RCC 7860 (cell line): Measurements from ENCODE around the gene PLEKHJ1.
"Not testable (repeated sequence)": the region's sequence is repeated elsewhere in the genome, so short reads cannot be mapped to it uniquely, and the experiment has no call there.

ENCODE experiments used
- DNase-seq: peaks from one replicate; pipeline ENCODE4 v3.0.0-alpha.2; 2015; ENCODE audit warnings: low spot score
- FAIRE-seq: peaks from 2 replicates; lab custom pipeline; 2012; peaks lifted over from hg19 to GRCh38; lab: Jason Lieb, UNC

The PLEKHJ1 gene

DNA sequence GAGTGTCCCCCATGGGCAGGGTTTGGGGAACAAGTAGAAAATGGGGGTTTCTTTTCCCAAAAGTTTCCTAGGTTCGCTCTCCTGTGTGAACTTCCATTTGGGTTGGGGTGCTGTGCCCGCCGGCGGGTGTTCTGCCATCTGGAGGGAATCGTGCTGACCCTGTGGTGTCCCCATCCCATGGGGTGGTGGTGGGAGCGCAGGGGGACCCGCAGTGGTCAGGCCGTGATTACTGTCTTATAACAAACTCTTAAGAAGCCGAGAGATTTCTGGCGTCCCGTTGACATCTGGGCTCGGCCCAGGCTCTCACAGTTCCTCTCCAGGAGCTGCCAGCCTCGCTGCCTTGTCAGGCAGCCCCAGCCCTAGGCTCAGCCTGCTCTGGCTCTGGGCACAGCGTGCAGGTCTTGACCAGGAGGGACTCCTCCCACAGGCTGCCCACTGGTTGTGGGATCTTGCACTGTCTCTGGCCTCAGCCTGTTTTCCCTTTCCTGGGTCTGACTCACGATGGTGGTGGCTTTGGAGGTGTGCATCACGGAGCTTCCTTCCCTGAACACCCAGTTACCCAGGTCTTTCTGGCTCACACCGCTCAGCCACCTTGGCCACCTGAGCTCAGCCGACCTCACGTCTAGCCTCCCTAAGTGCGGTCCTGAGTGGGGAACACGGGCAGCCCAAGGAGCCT is 34.5 kb downstream of the PLEKHJ1 start:
- no peak for FAIRE-seq
- no peak for DNase-seq

DNA sequence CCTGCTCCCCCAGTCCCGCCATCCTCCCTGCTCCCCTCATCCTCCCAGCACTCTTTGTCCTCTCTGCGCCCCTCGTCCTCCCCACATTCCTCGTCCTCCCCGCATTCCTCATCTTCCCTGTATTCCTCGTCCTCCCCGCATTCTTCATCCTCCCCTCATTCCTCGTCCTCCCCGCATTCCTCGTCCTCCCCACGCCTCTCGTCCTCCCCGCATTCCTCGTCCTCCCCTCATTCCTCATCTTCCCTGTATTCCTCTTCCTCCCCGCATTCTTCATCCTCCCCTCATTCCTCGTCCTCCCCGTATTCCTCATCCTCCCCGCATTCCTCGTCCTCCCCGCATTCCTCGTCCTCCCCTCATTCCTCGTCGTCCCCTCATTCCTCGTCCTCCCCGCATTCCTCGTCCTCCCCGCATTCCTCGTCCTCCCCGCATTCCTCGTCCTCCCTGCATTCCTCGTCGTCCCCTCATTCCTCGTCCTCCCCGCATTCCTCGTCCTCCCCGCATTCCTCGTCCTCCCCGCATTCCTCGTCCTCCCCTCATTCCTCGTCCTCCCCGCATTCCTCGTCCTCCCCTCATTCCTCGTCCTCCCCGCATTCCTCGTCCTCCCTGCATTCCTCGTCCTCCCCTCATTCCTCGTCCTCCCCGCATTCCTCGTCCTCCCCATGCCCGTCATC is 35.4 kb downstream of the PLEKHJ1 start:
- not testable (repeated sequence) for DNase-seq, FAIRE-seq

DNA sequence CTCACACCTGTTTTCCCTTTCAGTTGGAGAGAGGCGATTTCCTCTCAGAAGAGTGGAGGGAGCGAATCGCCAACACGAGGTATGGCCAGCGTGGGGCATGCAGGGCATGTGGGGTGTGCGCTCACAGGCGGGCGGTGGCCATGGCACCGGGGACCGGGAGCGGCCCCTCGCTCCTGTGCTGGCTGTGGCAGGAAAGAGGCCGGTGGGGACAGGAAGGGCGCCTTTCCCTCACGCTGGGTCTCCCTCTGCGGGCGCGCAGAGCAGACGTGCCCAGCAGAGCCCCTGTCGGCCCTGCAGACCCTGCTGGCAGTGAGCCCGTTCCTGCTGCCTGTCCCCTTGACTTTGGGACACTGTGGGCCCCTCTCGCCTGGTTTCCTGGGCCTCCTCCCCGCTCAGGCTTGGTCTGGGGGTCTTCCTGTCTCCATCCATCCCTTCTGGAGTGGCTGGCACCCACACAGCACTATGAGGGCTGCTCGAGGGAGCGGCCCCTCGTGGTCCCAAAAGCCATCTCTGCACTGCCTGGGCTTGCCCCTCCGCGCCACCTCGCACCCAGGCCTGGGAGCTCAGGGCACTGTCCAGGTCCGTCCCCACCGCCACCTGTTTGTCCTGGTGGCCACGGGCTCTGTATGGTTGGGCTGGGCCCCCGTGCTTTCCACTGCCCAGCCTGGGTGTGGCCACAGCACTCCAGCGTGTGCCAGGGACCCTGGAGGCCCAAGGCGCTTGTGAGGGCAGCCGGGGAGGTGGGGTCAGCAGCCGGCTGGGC is 36.1 kb downstream of the PLEKHJ1 start:
- FAIRE-seq (no peak), DNase-seq (no peak)

DNA sequence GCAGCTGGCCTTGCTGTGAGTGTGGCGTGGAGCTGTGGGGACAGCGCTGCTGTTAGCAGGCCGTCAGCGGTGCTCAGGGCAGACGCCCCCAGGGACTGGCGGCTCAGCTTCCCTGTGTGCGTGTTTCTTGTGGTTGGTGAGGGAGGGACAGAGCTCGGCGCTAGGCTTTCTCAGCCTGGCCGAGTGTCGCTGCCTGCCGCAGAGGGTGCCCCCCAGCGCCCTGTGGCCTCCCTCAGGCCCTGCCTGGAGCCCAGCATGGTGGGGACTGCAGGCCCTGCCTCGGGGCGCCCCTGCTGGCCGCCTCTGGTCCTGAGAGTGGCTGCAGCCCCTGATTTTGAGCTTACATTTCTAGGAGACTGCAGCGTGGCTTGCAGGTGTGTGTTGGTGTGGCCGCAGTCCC is 36.9 kb downstream of the PLEKHJ1 start:
- no peak for DNase-seq
- FAIRE-seq: no peak

DNA sequence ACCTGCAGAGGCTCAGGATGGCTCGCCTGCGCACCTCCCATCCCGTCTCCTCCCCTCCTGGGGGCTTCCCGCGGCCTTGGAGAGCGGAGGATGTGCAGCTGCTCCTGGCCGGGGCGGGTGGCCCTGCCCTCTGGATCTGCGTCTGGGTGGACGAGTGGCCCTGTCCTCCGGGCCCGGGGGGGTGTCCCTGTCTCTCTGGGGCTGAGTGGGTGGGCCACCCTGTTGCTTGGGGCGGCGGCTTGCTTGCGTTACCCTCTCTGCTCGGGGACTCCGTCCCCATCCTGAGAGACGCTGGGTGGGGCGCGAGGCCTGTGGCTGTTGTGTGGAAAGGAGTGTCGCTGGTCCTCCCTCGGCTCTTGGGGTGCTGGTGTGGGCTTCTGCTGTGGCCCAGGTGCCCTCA is 37.8 kb downstream of the PLEKHJ1 start:
- FAIRE-seq (no peak), DNase-seq (no peak)

DNA sequence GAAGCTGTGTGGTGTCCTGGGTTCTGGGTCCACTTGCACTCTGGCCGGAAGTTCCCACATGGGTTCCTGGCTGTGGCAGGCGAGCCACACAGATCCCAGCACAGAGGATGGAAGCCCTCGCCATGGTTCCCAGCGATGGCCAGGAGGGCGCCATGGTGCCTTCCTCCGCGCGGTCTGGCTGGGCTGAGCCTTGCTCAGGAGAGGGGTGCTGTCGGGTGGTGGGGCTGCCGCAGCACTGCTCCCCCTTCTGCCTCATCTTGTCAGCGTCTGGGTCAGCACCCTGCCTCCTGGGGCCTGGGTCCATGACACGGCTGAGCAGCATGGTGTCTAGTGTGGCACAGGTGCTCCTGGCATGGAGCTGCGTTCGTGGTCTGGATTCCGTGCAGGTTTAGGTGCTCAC is 38.9 kb downstream of the PLEKHJ1 start:
- no peak for DNase-seq
- FAIRE-seq: no peak

DNA sequence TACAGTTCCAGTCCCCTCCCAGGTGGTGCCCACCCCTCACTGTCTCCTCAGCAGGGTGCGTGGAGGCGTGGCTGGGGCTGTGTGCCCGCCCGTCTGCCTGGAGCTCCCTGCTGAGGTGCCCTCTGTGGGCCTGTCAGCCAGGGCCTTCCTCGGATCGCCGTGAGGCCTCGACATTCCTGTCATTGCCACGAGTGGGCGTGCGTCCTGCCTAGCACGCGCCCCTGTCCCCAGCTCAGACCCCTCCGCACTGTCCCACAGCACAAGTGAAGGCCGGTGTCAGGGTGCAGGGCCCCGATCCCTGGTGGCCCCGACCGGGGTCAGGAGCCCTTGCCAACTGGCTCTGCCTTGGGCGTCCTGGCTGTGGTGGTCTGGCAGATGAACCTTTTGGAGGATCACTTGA is 40.2 kb downstream of the PLEKHJ1 start:
- DNase-seq (no peak), FAIRE-seq (no peak)

DNA sequence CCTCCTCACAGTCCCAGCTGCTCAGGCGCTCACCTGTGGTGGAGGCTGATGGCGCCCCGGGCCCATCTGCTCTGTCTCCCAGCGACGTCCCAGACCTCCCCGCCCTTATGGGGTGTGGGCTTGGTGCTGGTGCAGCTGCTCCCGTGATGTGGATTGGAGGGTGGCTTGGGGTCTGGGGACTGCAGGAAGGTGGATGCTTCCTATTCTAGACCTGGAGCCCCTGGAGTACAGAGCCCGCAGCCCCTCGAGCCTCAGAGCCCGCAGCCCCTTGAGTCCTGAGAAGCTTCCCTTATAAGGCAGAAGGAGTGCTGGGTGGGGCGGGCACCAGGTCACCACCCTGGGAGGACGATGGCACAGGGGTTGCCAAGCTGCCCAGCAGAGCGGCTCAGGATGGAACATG is 40.8 kb downstream of the PLEKHJ1 start:
- DNase-seq (no peak), FAIRE-seq (no peak)

DNA sequence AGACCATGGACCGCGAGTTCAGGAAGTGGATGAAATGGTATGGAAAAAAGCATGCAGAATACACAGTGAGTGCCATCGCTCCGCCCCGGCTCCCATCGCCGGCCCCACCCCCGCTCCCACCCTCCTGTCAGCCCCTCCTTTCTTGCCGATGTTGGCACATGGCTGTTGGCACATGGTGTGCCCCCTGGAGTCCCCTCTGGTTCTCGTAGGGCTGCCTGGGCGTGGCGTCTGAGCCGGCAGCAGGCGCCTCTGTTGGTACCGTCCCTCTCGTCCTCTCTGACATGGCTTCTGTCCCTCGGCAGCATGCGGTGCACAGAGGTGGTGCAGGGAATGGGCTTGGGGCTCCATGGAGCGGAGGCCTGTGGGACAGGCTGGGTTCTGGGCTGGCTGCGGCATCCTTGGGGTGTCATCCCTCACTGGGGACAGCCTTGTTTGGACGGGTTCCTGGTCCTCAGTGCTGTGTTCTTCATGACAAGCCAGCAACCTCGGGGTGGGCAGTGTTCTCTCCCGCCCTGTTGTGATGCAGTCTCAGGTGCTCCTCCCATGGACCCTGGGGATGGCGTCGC is 41.5 kb downstream of the PLEKHJ1 start:
- no peak for FAIRE-seq
- DNase-seq: no peak

DNA sequence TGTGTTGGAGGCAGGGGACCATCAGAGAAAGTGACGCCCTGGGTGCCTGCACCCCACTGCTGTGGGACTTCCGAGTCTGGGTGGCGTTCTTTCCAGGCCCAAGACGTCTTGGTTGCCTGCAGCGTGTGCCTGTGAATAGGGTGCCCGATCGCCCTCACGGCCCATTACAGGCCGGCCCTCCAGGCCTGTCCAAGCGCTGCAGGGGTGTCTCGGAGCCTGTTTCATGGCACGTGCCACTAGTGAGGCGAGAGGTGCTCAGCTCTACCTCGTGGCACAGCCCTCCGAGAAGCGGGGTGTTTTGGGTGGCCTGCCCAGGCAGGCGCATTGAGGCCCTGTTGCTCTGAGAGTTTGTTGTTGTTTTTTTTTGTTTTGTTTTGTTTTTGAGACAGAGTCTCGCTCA is 42.3 kb downstream of the PLEKHJ1 start:
- FAIRE-seq (no peak), DNase-seq (no peak)

DNA sequence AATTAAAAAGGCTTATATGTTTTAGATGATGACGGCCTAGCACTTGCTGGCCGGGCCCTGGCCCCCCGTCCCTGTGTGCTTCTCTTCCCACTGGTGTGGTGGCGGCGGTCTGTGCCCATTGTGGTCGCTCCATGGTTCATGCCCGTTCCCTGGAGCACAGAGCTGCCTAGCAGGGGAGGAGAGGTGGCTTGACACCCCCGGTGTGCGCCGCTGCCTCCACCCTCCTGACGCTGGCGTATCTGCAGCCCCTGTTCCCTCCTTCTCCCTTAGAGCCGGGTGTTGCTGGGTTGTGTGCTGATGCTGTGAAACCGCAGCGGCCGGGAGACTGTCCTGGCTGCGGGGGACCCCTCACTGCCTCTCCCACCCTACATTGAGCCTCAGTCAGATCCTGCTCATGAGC is 43.3 kb downstream of the PLEKHJ1 start:
- DNase-seq (no peak), FAIRE-seq (no peak)

DNA sequence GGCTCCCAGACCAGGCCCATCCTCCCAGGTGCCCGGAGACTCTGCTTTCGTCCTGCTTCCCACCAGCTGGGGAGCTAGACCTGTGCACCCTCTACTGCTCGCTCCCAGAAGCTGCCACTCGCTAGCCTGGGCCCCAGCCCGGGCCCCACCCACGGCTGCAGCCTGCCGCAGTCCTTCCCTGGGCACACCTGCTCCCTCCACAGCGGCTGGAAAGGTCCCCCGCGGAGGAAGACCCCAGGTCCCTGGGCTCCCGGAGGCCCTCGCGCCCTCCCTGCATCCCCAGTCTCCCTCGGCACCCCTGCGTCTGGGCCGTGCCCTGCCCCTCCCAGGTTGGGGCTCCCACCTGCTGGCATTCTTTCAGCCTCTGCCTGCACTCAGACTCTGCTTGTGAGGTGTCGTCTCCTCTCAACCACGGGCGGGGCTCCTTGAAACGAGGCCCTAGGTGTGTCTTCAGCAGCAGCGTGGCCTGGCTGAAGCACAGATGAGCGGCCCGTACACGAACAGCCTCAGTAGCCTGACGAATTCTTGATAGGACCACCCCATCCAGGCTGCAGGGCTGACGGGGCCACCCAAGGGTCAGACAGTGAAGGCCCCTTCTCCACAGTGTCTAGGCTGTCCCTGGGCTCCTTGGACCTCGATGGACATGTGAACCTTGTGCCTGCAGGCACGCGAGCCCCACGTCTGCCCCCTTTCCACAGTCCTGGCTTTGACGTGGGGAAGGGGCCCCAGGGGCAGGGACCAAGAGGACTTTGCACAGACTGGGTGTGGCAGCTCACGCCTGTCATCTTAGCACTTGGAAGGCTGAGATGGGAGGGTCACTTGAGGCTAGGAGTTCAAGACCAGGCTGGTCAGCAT is 44.4 kb downstream of the PLEKHJ1 start:
- FAIRE-seq (no peak), DNase-seq (no peak)

DNA sequence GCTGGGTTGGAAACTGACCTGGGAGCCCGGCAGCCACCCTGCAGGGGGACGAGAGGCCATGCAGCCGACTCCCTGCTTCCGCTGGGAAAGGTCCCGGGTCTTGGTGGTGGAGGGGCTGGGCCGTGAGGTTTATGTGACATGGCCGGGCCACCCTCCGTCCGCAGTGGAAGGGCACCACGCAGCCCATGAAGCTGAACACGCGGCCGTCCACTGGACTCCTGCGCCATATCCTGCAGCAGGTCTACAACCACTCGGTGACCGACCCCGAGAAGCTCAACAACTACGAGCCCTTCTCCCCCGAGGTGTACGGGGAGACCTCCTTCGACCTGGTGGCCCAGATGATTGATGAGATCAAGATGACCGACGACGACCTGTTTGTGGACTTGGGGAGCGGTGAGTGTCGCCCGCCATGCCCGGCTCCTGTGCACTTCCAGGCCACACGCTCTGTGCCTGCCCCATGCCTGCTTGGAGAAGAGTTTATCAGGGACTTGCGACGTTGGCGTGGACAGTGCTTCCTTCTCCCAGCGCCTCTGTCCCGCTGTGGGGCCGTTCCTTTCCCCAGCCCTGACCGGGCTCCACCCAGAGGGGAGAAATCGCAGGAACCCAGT is 45.2 kb downstream of the PLEKHJ1 start:
- no peak for FAIRE-seq
- DNase-seq: no peak

DNA sequence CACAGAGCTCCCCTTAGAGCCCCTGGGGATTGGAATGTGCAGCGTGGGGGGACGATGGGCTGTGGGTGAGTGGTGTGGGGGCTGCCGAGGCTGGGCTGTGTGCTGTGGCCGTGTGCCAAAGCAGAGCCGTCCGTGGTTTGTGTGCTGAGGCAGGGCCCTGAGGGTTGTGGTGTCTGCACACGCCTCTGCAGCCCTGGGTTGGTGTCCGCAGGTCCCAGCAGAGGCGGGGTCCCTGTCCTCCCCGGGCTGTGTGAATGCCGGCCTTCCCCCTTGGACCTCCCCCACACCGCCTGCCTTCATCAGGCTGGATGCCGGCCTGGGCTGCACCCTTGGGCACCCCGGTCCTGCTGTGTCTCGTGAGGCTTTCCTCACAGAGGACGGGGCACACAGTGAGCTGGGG is 46.2 kb downstream of the PLEKHJ1 start:
- no peak for FAIRE-seq
- DNase-seq: no peak

DNA sequence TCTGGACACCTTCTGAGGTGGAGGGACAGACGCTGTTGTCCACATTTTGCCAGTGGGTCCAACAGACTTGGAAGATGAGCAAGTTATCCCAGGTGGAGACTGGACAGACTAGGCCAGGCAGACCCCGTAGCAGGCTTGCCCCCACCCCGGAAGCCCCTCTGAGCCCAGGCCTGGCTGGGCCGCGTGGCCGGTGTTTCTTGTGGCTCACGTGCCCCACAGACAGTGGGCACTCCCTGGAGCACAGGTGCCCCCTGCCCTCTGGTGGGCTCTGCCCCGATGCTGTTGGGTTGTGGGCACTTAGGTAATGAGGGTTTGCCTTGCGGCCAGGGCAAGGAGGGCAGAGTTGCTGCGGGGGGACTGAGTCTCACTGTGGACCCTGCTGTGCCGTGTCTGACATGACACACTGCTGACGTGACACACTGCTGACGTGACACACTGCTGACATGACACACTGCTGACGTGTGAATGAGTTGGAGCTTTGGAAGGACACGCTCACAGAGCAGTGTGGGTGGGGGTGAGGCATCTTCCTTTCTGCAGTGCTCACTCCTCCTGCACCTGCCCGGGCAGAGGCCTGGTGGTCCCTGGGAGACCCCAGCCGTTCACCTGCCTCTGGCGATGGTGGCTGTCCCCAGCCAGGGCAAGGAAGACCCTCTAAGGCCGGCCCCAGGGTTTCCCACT is 47.3 kb downstream of the PLEKHJ1 start:
- DNase-seq: no peak
- FAIRE-seq: no peak

DNA sequence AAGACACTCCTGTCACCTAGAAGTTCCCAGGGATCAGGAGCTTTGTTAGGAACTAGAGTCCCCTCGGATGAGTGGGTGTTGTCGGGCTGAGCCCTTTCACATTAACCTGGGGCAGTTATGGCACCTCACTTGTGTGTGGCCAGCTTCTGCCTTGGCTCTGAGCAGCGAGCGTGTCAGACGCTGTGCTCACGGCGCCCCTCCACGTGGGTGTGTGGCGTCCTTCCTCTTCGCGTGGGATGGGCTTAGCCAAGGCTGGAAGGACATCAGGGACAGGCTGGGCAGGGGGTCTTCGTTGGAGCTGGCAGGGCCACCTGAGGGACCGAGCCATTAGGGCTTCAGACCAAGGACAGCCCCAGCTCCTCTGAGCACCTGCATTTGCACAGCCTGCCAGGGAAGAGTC is 49.0 kb downstream of the PLEKHJ1 start:
- DNase-seq (no peak), FAIRE-seq (no peak)

DNA sequence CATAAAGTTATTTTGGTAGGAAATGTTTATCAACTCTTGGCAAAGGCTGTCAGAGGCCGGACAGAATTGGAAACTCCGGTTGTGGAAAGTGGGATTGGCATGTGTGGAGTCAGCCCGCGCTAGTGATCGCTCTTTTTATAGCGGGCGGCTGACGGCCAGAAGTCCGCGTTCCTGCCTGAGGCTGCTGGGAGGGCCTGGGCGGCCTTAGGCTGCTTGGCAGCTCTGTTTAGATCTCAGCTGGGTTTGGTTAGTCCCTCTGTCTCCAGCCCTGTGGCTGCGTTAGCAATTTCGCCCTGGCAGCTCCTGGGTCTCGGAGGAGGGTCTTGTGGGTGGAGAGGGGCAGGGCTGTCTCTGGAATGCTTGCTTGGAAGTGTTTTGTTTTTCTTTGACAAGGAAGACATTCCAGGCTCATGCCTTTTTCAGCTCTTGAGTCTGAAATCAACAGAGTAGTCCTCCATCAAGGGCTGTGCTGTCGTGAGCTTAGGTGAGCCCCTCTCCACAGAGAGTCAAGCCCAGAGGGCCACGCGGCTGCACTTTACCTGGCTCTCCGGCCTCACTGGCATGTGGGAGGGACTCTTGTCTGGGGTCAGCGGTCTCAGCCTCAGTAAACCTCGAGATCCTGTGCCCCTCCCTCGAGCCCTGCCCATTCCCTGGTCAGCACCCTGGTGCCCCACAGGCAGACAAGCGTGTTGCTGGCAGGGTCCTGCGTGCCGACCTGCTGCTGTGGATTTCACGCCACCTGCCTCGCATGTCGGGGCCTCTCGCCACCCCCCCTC is 49.9 kb downstream of the PLEKHJ1 start:
- DNase-seq: no peak
- FAIRE-seq: no peak

DNA sequence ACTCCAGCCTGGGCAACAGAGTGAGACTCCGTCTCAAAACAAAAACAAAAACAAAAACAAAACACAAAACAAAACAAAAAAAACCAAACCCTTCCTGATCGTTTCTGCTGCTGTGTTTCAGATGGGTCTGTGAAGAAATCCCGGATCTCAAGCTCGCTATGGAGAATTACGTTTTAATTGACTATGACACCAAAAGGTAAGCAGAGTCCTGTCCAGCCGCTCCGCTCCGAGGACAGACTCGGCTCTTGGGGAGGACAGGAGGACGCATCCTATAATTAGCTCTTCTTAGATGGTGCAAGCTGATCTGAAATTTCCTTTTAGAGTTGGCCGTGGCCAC is 50.4 kb downstream of the PLEKHJ1 start:
- FAIRE-seq (no peak), DNase-seq (no peak)

DNA sequence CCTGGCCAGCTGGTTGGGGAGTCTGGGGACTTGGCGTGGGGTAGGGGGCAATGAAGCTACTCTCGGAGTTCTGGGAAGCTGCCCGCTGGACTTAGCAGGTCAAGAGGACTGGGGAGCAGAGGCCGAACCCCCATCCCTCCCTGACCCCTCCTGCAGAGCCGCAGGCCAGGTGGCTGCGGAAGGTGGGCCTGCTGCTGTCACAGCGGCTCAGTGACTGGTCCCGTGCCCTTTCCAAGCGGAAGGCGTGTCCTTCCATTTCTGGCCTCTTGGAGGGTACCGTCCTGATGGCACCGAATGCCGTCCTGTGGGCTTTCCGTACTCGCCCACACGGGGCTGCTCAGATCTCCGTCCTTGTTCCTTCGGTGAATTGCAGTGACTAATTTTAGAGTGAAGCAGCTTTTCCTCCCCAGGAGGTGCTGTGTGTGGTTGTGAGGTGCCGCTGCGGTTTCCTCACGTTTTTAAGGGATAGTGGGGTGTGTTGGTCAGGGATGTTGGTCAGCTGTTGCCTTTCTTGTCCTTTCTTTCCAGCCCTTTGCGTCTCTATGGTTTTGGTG is 51.6 kb downstream of the PLEKHJ1 start:
- FAIRE-seq: no peak

More for the DNA sequence above, 51.6 kb downstream of the PLEKHJ1 start:
- DNase-seq: no peak
